GM19351 (cell line): ENCODE measurements around the gene FOXD4L5.
"Not testable (repeated sequence)": the region's sequence is repeated elsewhere in the genome, so short reads cannot be mapped to it uniquely, and the experiment has no call there.

Experiments
- ATAC-seq: cut with Tn5 transposase; IDR thresholded peaks from one replicate; pipeline ENCODE4 v1.9.1; 2021; ENCODE audit warnings: mild to moderate bottlenecking, moderate library complexity; ENCODE audit not compliant: unreplicated experiment

Gene FOXD4L5

DNA sequence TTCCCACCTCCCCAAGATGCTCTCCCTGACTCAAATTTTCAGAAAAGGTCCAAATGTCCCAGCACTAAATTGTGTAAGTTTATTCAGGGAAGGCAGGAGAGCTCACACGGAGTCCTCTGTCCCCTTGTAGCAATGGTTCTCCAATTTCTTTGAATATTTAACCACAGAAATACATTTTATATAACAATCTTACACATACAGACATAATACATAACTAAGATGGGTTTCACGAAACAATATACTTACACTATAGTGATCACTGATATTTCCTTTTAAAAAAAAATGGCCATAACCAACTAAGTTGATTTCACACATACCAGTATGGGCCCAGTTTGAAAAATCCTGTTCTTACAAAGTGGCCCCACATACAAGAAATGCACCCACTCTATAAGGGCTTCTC lies at the start of gene FOXD4L5:
Gene FOXD4L5, minus strand, starts transcription at position 101 of the 400 bp plus-strand sequence. CDS start 832 bp downstream, outside the sequence.
- not testable (repeated sequence) for ATAC-seq

DNA sequence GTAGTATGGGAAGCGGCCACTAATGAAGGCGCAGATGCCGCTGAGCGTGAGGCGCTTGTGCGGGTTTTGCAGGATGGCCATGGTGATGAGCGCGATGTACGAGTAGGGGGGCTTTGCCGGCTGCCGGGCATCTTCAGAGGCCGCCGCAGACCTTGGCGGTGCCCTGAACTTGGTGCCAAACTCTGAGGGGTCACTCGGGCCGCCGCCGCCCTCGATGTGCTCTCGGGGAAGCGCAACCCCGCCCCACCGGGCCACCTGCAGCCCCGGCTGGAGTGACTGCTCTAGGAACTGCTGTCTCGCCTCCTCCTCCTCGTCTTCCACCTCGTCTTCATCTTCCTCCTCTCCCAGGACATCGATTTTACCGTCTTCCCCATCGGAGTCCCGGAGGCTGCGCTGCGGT lies 1.1 kb downstream of the FOXD4L5 start:
- not testable (repeated sequence) for ATAC-seq

DNA sequence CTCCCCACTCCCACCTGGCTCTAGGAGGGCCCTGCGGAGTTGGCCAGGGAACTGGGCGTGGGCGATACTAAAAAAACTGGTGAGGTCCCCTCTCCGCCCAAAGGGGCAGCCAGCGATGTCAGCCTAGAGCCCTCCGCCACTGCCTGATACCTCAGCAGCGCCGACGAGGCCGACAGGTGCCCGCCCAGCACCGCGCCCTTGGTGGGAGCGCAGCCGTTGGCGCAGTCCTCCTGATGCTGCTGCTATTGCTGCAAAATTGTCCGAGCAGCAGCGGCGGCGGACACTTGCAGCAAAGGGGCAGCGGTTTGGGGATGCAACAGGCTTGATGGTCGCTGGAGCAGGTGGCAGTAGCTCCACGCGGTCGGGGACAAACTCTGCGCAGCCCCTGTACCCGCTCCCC lies 2.0 kb downstream of the FOXD4L5 start:
- not testable (repeated sequence) for ATAC-seq
